Immature natural killer cell (primary cell): ENCODE measurements around the gene CHMP5. TPM values are rescaled to one million over a fixed set of nuclear protein-coding genes. Genes with fewer than 3 reads are reported as not detected.

Source experiments
- DNase-seq, 3 donors: peaks; one replicate each; pipeline ENCODE4 v3.0.0; 2022; ENCODE audit warnings: mixed read lengths in 1 of 3
- H3K27ac Mint-ChIP-seq, 6 donors: one replicate each; pipeline ENCODE4 v1.8.0; 2020; ENCODE audit warnings: mixed read lengths in 6 of 6, mild to moderate bottlenecking in 5 of 6, inconsistent platforms in 4 of 6, moderate library complexity in 3 of 6
- H3K27me3 Mint-ChIP-seq, 3 donors: one replicate each; pipeline ENCODE4 v1.8.0; 2020 to 2021; ENCODE audit warnings: low read depth in 3 of 3, mild to moderate bottlenecking in 3 of 3, mixed read lengths in 3 of 3, moderate library complexity in 3 of 3, inconsistent platforms in 1 of 3
- H3K36me3 Mint-ChIP-seq, 3 donors: one replicate each; pipeline ENCODE4 v1.8.0; 2020; ENCODE audit warnings: mixed read lengths in 3 of 3, inconsistent platforms in 2 of 3, mild to moderate bottlenecking in 2 of 3
- H3K4me1 Mint-ChIP-seq, 2 donors: one replicate each; pipeline ENCODE4 v1.8.0; 2020; ENCODE audit warnings: inconsistent platforms in 2 of 2, mild to moderate bottlenecking in 2 of 2, mixed read lengths in 2 of 2, moderate library complexity in 1 of 2
- H3K4me3 Mint-ChIP-seq, 5 donors: one replicate each; pipeline ENCODE4 v1.8.0; 2020; ENCODE audit warnings: mild to moderate bottlenecking in 5 of 5, mixed read lengths in 5 of 5, inconsistent platforms in 3 of 5, moderate library complexity in 3 of 5
- H3K9me3 Mint-ChIP-seq, 6 donors: one replicate each; pipeline ENCODE4 v1.8.0; 2020; ENCODE audit warnings: mild to moderate bottlenecking in 6 of 6, mixed read lengths in 6 of 6, inconsistent platforms in 4 of 6, moderate library complexity in 3 of 6
- polyA plus RNA-seq, 3 donors: library from polyadenylated mRNA; unstranded; fragments of 300-500 nt; fragmentation: Illumina TruSeq; gene quantifications; one replicate each; pipeline ENCODE4 v1.2.3, GENCODE V29; 2021

The CHMP5 gene
- polyA plus RNA-seq, 3 donors from 2014 or later = 44.0 to 66.2 (median 57.6) TPM

DNA sequence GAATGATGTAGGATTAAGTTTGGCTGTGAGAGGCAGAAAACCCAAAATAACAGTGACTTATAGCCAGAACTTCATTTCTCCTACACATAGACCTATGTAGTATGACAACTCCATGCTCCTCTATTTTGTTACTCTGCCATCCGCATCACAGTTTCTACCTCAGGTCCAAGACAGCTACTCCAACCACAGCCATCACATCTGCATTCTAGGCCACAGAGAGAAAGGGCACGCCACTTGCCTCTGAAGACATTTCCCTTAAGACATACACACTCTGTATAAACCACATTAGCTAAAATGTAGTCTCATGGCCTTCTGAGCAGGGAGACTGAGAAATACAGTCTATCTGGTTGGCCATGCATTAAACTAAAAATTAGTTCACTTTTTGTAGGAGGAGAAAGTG lies 14.9 kb upstream of the CHMP5 start:
- no peak for DNase-seq
- Mint-ChIP-seq H3K4me1 (no peaks in the 10 kb centered on the region), H3K36me3 (peaks cover 13 to 36% (median 26%) of the 10 kb centered on the region in 3 donors), H3K9me3 (peaks cover 0 to 1% (median 0%) of the 10 kb centered on the region in 6 donors), H3K4me3 (no peak overlapping the region), H3K27ac (peak overlapping the region in 2 of 6 donors; percentile 34 to 64), H3K27me3 (peaks cover 0 to 5% (median 0%) of the 10 kb centered on the region in 3 donors)

DNA sequence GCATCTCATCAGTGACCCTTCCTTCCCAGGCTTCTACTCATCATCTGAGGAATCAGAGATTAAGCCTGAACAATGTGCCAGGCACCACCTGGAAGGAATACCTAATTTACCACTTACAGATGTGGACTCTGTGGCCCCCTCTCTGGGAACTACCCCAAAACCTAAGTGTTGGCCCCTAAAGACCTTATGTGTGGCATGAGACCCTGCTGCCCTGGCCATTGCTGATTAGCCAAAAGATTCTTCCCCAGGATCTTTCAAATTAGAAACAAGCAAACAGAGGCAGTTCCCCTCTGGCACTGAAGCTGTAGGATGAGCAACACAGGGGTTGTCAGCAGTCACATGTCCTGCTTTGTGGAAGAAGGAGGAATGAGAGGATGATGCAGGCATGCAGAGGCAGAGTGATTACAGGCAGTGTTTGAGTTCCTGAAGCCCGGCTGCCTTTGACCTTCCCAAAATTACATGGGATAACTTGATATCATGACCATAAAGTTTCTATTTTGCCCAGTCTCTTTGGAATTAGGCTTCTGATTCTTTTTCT lies 14.3 kb upstream of the CHMP5 start:
- peak overlapping the region in 1 of 6 donors; percentile 67 for H3K27ac Mint-ChIP-seq

DNA sequence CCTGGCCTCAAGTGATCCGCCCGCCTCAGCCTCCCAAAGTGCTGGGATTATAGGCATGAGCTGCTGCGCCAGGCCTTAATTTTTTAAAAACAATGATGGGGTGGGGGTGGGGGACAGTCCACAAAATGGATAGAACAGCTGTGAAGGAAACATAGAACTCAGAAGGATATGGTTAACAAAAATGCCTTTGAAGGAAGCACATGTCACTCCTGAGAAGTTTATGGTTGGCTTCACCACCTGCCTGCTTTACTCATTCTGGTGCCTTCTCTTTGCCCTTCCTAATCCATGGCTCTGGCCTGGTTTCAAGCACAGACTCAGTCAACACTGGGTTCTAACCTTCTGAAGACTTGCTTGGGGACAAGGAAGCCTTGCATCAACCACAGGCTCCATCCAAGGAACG lies 10.6 kb upstream of the CHMP5 start:
- no peaks in the 10 kb centered on the region for H3K4me1 Mint-ChIP-seq
- no peak overlapping the region for H3K27ac Mint-ChIP-seq
- H3K27me3 Mint-ChIP-seq = peaks cover 0 to 1% (median 0%) of the 10 kb centered on the region in 3 donors
- H3K4me3 Mint-ChIP-seq = no peak overlapping the region
- no peaks in the 10 kb centered on the region for H3K9me3 Mint-ChIP-seq
- peaks cover 27 to 58% (median 30%) of the 10 kb centered on the region in 3 donors for H3K36me3 Mint-ChIP-seq
- no peak for DNase-seq

More for the DNA sequence above, 14.3 kb upstream of the CHMP5 start:
- peaks cover 0 to 1% (median 0%) of the 10 kb centered on the region in 6 donors for H3K9me3 Mint-ChIP-seq
- no peak for DNase-seq
- H3K27me3 Mint-ChIP-seq = peaks cover 0 to 5% (median 0%) of the 10 kb centered on the region in 3 donors
- H3K4me3 Mint-ChIP-seq = no peak overlapping the region
- no peaks in the 10 kb centered on the region for H3K4me1 Mint-ChIP-seq
- peaks cover 14 to 38% (median 25%) of the 10 kb centered on the region in 3 donors for H3K36me3 Mint-ChIP-seq

DNA sequence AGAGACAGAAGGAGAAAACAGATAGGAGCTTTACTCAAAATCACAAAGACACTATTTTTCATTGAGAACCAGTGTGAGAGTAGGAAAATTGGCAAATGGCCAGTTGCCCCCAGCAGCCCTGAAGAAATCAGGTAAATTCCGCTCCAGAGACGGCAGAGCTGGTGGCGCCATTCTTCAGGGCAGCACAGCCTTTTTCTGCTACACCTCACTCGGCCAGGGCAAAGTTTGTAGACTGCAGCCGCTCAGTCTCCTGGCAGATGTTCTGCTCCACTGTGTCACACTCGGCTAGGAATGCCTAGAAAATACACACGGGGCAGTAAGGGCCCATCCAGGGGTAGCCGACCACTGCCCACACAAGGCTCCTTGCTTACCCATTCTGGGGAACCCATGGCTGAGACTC lies 9.8 kb upstream of the CHMP5 start:
- H3K27me3 Mint-ChIP-seq = peaks cover 0 to under 1% (median 0%) of the 10 kb centered on the region in 3 donors
- DNase-seq = no peak
- H3K4me3 Mint-ChIP-seq = no peak overlapping the region
- H3K9me3 Mint-ChIP-seq = no peaks in the 10 kb centered on the region
- H3K4me1 Mint-ChIP-seq = peaks cover 0 to 7% of the 10 kb centered on the region in 2 donors
- no peak overlapping the region for H3K27ac Mint-ChIP-seq
- peaks cover 30 to 61% (median 31%) of the 10 kb centered on the region in 3 donors for H3K36me3 Mint-ChIP-seq

DNA sequence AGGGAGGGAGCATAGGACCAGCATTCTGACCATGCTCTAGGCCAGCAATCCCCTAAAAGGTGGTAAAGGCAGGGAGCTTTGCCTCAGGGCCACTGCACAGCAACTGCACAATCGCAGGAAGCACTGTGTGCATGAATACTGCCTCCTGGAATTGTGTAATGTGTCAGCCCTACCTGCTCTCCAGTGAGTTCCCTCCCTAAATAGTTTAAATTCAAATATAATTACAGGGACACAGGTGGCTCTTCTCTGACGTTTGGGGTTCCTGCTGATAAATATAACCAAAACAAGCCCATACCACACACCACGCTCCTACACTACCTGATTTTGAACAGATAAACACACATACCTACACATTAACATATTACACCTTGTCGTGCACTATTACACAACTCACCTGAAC lies 9.4 kb upstream of the CHMP5 start:
- DNase-seq = no peak
- peaks cover 0 to 11% of the 10 kb centered on the region in 2 donors for H3K4me1 Mint-ChIP-seq
- H3K27ac Mint-ChIP-seq = peak overlapping the region in 1 of 6 donors; percentile 4
- peaks cover 35 to 64% (median 35%) of the 10 kb centered on the region in 3 donors for H3K36me3 Mint-ChIP-seq
- H3K9me3 Mint-ChIP-seq = no peaks in the 10 kb centered on the region
- H3K4me3 Mint-ChIP-seq = no peak overlapping the region
- no peaks in the 10 kb centered on the region for H3K27me3 Mint-ChIP-seq

DNA sequence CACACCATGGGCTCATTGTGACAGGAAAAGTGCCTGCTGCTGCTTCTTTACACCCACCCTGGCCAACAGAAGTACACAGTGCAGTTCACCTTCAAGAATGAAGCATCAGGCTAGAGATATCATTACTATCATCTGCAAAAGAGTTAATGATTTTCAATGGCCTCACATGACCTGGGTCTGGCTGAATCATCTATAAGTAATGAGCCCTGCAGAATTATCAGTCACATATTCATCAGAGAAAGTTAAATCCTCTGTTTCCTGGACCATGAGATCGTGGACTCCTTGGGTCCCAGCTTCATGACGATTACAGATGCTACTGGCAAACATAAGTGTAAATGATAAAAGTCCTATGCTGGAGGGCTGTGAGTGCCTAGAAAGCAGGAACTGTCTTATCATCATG lies 8.6 kb upstream of the CHMP5 start:
- no peak for DNase-seq
- Mint-ChIP-seq H3K36me3 (peaks cover 41 to 72% (median 42%) of the 10 kb centered on the region in 3 donors), H3K9me3 (no peaks in the 10 kb centered on the region), H3K4me1 (peaks cover 0 to 16% of the 10 kb centered on the region in 2 donors), H3K4me3 (no peak overlapping the region), H3K27me3 (no peaks in the 10 kb centered on the region), H3K27ac (no peak overlapping the region)

DNA sequence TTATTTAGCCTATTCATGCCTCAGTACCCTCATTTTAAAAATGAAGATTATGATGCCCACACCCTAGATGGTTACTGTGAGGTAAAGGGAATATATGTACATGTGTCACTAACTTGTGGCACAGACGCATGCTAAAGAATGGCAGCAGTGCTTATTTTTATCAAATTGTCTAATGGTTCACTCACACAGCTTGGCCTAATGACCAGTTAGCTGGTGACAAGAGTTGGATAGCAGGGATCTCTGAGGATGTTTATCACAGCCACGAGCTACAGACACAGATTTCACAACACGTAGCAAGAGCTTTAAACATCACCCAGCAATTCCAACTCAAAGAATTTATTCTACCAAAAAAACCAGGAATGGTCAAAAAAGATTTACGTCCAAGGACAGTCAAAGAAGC lies 7.6 kb upstream of the CHMP5 start:
- H3K4me1 Mint-ChIP-seq = peaks cover 0 to 21% of the 10 kb centered on the region in 2 donors
- H3K27ac Mint-ChIP-seq = no peak overlapping the region

DNA sequence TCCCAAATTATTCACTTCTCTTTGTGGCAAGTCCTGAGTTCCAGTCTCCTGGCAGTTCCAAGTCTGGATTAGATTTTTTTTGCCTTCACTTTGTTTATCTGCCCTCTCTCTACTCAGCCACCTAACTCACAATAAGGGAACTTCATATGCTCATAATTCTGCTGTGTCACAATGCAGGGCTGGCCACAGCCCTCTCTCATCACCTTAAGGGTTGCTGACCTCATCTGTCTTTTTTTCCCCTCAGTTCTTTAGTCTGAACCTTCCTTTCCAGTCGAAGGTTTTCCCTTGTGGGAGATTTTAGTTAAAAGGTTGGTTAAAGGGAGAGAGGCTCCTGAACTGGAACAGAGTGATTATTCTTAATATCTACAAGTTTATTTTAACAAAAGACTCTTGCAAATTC lies 4.5 kb upstream of the CHMP5 start:
- H3K36me3 Mint-ChIP-seq = peaks cover 26 to 62% (median 35%) of the 10 kb centered on the region in 3 donors
- H3K4me1 Mint-ChIP-seq = peaks cover 17 to 43% of the 10 kb centered on the region in 2 donors
- peaks cover 3 to 9% (median 4%) of the 10 kb centered on the region in 3 donors for H3K27me3 Mint-ChIP-seq
- H3K9me3 Mint-ChIP-seq = no peaks in the 10 kb centered on the region
- peak overlapping the region in 2 of 6 donors; percentile 14 to 48 for H3K27ac Mint-ChIP-seq
- DNase-seq = no peak
- no peak overlapping the region for H3K4me3 Mint-ChIP-seq

More for the DNA sequence above, 7.6 kb upstream of the CHMP5 start:
- no peak for DNase-seq
- Mint-ChIP-seq H3K9me3 (no peaks in the 10 kb centered on the region), H3K27me3 (no peaks in the 10 kb centered on the region), H3K4me3 (no peak overlapping the region), H3K36me3 (peaks cover 39 to 79% (median 42%) of the 10 kb centered on the region in 3 donors)

DNA sequence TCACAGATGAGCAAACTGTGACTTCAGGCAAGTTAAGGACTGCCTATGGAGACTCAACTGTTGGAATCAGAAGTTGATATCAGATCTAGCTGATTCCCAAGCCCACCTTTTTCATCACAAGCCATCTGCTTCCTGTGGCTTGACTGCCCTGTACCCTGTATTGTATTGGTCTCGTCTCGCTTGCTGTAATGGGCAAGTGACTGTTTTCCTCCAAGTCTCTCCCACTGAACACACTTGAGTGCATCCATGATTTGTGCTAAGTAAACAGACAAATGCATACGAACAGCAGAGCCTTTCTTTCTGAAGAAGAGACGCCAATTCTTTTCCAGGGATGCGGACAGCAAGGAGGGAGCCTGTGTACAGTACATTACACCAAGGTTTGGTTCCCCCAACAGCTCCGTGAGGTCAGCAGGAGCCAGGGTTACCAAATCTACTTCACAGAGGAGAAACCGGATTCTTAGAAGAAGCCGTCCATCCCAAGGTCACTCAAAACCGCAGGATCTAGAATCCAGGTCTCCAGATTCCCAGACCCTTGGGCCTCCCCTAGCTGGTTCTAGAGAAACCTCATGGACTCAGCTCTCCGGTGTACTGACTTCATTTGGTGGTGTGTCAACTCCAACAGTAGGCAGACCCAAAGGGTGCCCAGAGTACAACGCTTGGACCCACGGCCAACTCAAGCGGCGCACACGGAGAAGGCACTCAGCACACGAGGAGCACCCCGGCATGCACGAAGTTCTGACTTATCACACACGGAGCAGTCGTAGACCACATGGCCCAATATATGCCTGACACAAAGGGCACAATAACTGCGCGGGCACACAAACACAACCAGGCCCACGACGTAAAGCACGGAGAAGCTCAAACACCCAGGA lies 1.5 kb upstream of the CHMP5 start:
- Mint-ChIP-seq H3K27ac (peak overlapping the region; percentile 89 to 98 (median 94)), H3K9me3 (no peaks in the 10 kb centered on the region), H3K27me3 (peaks cover 3 to 9% (median 4%) of the 10 kb centered on the region in 3 donors), H3K4me3 (peak overlapping the region; percentile 91 to 99 (median 93)), H3K36me3 (peaks cover 18 to 44% (median 23%) of the 10 kb centered on the region in 3 donors), H3K4me1 (peaks cover 31 to 73% of the 10 kb centered on the region in 2 donors)
- peak in 1 of 3 donors; percentile 6 for DNase-seq

DNA sequence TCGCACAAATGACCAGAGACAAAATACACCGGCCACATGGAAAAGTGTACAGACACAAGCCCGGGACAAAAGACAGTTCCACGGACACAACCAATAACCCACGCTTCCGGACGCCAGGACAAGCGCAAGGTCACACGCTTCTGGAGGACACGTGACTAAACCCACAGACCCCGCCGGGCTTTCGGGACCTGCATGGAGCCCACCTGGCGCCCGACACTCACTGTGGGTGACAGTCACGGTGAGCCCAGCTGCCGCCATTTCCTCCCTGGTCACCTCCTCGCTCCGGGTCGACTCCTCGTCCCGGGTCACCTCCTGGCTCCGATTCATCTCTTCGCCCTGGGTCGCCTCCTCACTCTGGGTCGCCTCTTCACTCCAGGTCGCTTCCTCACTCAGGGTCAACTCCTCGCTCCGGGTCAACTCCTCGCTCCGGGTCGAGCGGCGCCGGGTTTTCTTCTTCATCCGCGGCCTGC lies 811 bp upstream of the CHMP5 start:
- H3K27me3 Mint-ChIP-seq = peaks cover 3 to 9% (median 4%) of the 10 kb centered on the region in 3 donors
- H3K36me3 Mint-ChIP-seq = peaks cover 15 to 37% (median 17%) of the 10 kb centered on the region in 3 donors
- no peaks in the 10 kb centered on the region for H3K9me3 Mint-ChIP-seq

DNA sequence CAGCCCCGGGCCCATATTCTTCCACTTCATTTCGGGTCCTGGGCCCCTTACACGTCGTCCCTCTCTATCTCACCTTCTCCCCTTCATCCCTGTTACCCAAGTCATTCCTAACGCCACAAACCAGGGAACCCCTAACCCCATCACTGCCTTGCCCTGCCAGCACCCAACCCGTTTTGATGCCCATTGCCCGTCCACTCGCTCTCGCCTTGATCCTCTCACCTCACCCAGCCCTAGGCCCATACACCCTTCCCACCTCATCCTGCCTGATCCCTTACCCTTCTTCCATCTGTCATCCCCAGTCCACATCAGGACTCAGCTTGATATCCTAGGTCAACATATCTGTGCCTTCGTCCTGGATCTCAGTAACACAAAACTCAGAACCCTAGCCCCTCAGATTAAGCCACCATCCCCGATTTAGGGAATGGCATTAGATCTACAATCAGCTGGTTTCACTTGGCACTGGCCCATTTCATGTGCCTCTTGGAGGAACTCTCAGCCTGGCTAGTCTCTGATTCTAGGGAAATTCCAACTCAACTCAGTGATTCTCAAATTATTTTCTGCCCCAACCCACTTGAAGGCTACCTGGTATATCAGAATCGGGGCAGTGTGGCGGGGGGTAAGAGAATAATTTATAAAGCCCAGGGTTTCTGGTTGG lies 489 bp downstream of the CHMP5 start:
- Mint-ChIP-seq H3K27ac (peak overlapping the region; percentile 95 to 99 (median 96)), H3K36me3 (peaks cover 9 to 27% (median 14%) of the 10 kb centered on the region in 3 donors), H3K4me3 (peak overlapping the region; percentile 89 to 98 (median 92)), H3K27me3 (peaks cover 3 to 9% (median 4%) of the 10 kb centered on the region in 3 donors), H3K9me3 (no peaks in the 10 kb centered on the region), H3K4me1 (peaks cover 31 to 64% of the 10 kb centered on the region in 2 donors)
- DNase-seq = no peak

More for the DNA sequence above, 811 bp upstream of the CHMP5 start:
- H3K4me3 Mint-ChIP-seq = peak overlapping the region; percentile 91 to 99 (median 93)
- peaks cover 31 to 74% of the 10 kb centered on the region in 2 donors for H3K4me1 Mint-ChIP-seq
- H3K27ac Mint-ChIP-seq = peak overlapping the region; percentile 89 to 98 (median 94)
- DNase-seq = peak; percentile 51 to 55 (median 54)

DNA sequence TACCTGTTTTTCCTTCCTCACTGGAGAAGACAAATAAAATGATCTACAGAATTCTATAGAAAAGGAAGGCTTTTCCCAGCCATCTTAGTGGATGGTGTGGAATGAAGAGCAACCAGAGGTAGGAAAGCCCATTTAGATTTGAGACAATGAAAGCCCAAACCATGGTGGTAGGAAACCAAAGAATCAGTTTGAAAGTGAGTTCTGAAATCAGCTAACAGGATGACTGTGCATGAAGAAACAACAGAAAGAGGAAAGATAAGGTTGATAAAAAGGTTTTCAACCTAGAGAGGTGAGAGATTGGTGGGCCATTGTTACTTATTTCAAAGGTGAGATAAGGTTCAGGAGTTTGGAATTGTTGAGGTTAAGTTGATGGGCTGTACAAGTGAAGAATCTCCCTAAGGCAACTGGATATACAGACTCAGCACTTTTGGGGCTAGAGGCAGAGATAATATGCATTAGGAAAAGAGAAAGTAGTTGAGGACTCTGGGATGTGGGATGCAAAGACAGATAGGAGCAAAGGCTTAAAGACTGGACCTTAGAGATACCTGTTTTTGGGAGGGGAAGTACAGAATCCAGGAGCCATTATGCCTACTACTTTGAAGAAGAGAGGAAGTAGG lies 2.4 kb downstream of the CHMP5 start:
- Mint-ChIP-seq H3K27me3 (peaks cover 3 to 9% (median 4%) of the 10 kb centered on the region in 3 donors), H3K27ac (peak overlapping the region; percentile 37 to 99 (median 96)), H3K9me3 (no peaks in the 10 kb centered on the region), H3K4me3 (no peak overlapping the region), H3K4me1 (peaks cover 31 to 62% of the 10 kb centered on the region in 2 donors), H3K36me3 (peaks cover 10 to 25% (median 15%) of the 10 kb centered on the region in 3 donors)
- DNase-seq = no peak

DNA sequence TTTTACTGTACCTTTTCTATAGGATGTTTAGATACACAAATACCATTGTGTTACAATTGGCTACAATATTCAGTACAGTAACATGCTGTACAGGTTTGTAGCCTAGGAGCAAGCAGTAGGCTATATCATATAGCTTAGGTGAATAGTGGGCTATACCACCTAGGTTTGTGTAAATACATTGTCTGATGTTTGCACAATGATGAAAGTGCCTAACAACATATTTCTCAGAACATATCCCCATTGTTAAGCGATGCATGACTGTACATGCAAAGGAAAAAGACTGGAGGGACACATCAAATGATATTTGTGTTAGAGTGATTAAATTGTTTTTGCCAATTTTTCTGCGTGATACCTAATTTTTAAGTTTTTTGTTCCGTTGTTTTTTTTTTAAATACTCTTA lies 5.3 kb downstream of the CHMP5 start:
- no peak for DNase-seq
- H3K9me3 Mint-ChIP-seq = no peaks in the 10 kb centered on the region
- H3K4me3 Mint-ChIP-seq = no peak overlapping the region
- peaks cover 16 to 51% of the 10 kb centered on the region in 2 donors for H3K4me1 Mint-ChIP-seq
- no peaks in the 10 kb centered on the region for H3K27me3 Mint-ChIP-seq
- peaks cover 15 to 37% (median 18%) of the 10 kb centered on the region in 3 donors for H3K36me3 Mint-ChIP-seq
- no peak overlapping the region for H3K27ac Mint-ChIP-seq
